Astrocyte of the hippocampus (primary cell): ENCODE data around the gene ZNF277.

ENCODE experiments used
- DNase-seq: peaks from one replicate; pipeline ENCODE4 v3.0.0; 2011; ENCODE audit warnings: low read depth, low spot score

The ZNF277 gene

GRCh38 chr7:112185005-112185834, 21.3 kb upstream of the ZNF277 start:
- DNase-seq = no peak

DNA sequence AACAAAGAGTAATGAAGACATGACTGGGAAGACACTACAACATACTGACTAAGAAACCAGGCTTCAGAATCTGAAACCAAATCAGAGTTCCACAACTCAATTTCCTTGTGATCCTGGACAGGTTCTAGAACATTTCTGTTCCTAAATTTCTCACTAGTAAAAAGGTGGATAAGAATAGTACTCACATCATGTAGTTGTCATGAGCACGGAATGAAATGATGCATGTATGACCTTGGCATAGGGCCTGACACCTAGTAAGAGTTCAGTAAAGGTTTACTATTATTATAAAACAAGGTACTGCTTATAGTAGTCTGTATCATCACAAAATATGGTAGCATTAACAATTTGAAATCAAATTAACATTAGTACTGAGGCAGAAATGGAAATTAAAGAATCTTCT, 20.2 kb upstream of the ZNF277 start:
- DNase-seq = no peak

- DNase-seq = no peak
Observed at GRCh38 chr7:112188257-112188656, 18.2 kb upstream of the ZNF277 start.

DNA sequence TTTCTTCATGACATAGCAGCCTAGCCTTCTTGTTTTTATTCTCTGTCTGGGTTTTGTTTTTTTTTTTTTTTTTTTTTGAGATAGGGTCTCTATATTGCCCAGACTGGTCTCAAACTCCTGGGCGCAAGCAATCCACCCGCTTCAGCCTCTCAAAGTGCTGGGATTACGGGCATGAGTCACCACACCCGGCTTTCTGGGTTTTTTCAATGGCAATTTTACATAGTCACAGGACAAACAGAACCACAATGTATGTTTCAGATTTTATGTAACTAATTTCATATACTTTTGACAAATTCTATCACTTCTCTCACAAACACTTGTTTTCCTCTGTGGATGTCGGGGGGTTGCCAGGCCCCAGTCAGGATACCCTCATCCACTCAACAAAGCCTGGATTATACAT, 16.8 kb upstream of the ZNF277 start:
- DNase-seq = no peak

GRCh38 chr7:112190120-112190519, 16.4 kb upstream of the ZNF277 start:
- DNase-seq = no peak

GRCh38 chr7:112192236-112193154, 14.0 kb upstream of the ZNF277 start:
- DNase-seq = peak; percentile 40

- DNase-seq = no peak
Observed at GRCh38 chr7:112193915-112194502, 12.5 kb upstream of the ZNF277 start.

- no peak for DNase-seq
Observed at GRCh38 chr7:112195717-112196116, 10.8 kb upstream of the ZNF277 start.

DNA sequence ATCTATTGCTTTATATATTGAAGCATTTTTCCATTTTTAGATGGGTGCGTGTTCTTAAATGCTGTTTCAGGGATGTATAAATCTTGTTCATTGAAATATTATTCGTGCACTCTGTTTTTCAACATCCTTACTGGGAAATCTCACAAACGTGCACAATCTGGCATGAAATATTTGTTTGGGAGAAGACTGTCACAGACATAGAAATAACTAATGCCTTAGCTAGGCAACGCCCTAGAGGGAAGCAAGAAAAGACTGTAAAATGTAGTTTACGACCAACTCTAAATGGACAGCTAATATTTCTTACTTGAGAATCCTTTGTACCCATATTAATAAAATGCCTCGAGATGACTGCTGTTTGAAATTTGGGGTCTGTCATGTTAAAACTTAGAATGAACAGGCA, 9.2 kb upstream of the ZNF277 start:
- no peak for DNase-seq

DNA sequence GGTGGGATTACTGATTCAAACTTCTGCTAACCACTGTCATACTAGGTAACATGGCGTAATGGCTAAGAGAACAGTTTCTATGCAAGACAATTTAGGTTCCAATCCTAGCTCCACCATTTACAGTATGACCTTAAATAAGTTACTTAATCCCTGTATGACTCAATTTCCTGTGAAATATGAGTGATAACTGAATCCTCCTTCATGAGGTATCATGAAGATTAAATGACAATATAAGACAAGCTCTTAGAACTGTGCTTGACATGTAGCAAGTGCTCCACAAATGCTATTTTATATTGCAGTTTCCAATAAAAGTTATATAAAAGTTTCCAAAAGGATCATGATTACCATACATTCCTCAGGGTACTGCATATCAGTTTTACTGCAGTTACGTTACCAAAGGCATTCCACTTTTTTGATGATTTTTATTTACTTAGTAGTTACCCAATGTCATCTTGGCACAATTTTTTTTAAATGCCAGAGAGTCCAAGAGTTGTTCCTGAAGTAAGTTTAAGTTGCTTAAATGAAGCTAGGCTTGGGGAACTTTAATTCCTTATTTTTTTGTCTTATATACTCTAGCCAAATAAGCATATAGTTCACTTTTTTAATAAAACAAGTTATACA, 7.3 kb upstream of the ZNF277 start:
- no peak for DNase-seq

DNA sequence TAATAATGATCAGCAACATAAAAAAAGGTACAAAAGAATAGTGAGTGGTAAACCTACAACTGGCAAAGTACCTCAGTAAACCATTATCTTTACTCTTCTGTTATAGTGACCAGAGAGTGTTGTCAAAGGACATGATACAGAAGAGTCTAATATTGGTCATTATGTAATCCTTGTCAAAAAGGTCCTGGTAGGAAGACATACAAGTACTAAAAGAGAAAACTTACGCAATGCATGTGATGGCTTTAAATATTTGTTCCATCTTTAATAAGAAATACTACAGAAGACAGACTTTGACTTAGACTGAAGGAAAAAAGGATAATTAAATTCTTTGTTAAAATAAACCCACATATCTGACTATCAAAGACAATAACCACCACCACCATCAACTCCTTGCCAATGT, 6.8 kb upstream of the ZNF277 start:
- no peak for DNase-seq

DNA sequence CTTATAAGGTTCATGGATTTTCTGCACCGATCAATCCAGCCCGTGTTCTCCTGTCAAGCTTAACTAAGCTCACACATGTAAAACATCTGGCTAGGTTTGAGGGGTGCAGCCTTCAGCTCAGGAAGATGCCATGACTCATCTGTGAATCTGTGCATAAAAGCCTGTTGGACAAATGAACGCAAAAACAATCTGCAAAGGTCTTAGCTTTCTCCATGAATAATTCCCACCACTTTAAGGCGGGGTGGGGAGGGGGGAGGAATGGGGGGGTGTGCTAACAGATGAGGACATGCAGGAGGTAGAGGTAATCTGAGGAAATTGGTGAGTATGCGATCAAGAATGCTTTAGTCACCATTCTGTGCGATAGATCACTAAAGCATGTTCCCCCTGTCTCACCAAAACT, 5.1 kb upstream of the ZNF277 start:
- DNase-seq = no peak

GRCh38 chr7:112201839-112202238, 4.7 kb upstream of the ZNF277 start:
- DNase-seq = no peak

- no peak for DNase-seq
Observed at GRCh38 chr7:112202816-112203215, 3.7 kb upstream of the ZNF277 start.

DNA sequence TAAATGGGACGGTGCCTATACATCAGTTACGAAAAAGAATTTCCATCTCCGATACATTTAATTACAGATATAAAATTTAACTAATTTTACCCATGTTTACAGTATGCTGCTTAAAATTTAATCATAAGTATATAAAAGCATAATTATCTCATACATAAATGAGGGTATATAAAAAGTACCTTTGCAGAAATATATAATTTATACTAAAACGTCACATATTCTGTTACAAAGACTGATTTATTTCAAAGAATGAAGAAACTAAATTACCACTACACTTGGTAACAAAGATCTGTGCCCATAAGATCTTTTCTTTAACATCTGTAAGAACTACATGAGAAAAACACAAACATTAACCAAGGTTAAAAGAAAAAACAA, 3.1 kb upstream of the ZNF277 start:
- no peak for DNase-seq

- peak; percentile 42 for DNase-seq
Observed at GRCh38 chr7:112204499-112205342, 1.8 kb upstream of the ZNF277 start.

DNA sequence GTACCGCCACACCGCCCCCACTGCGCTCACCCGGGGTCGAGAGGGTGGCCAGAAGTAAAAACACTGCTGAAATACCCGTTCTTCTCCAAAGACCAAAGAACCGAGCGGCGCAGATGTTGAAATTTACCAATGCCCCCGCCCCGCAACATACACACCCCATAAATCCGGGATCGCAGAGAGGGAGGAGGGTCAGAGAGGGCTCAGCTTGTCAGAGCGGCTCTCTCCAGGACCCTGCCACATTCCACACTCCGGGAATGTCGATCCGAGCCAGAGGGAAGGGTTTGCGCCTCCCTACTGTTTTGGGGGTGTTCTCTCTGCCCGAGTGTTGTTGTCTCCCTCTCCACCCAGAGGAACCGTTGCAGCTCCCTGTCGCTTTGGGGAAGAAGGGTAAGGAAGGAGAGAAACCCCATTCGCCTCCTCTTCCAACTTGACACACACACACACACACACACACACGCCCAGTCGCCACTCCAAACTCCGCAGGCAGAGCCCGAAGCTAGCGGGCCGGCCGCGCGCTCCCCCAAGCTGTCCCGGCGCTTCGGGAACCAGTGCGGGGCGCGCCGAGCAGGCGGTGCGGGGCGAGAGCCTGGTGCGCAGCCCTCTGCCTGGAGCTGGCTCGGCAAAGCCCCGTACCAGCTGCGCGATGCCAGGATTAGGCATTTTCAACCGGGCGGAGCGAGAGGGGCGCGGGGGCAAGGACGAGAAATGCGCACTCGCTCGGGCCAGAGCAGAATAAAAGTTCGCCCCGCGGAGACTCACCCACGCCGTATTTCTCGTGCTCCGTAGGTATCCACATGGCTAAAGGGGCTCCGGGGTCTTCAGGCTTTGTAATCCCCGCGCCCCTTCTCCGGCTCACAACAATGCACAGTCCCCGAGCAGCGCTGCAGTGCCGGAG, 905 bp upstream of the ZNF277 start:
- DNase-seq = peak; percentile 82

DNA sequence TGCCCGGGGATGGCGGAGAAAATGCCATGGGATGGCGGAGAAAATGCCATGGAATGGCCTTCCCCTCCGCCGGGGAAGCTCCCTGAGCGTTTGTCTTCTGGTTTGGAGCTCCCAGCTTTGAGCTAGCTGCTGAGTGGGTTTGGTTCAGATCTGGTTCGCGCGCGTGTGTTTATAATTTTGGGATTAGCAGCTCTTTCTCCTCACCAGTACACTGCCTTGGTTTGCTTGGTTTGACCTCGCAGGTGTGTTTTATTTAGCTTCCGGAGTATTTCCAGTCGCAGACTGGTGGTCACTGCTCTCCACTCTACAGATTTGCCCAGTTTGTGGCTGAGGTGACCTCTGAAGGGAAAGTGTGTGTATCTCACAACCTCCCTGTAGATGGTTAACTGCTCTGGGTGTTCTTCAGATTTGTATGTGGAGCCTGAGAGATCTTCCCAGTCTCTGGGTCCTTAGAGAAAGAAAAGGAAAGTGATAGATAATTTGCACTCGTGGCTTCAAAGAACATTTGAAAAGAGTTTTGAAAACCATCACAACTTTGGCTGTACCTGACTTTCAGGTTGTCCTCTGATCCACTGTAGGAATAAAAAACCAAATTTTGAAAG, 597 bp downstream of the ZNF277 start:
- peak; percentile 46 for DNase-seq

GRCh38 chr7:112207765-112208164, 1.3 kb downstream of the ZNF277 start:
- no peak for DNase-seq
